ENCODE results near the gene ATAD2B. TPM values are rescaled to one million over a fixed set of nuclear protein-coding genes. Genes with fewer than 3 reads are reported as not detected.

Gene ATAD2B
- total RNA-seq, 2 donors from 2014 or later = 16.8 to 20.0 TPM

DNA sequence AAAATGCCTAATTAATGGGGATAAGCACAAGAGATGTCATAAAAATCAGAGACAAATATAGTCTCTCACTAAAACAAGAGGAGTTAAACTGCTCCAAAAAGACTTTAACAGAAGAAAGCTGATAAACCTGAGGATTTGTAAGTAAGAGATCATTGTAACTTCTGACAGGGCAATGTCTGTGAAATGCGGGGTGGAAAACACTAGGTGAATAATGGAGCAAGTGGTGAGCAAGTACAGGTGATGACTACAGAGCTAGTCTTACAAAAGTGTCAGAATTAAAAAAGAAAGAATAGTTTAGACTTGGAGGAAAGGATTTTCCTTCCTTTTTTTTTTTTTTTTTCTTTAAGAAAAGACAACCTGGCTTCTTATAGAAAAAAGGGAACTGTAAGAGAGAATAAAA is 22.7 kb downstream of the ATAD2B start:
- 87 to 90% methylated on average over 1 of the region's 1 CpG for WGBS, 2 donors
- ATAC-seq = no peak
- H3K9me3 ChIP-seq = no peaks in the 10 kb centered on the region
- H3K27ac ChIP-seq = no peak overlapping the region
- no peak overlapping the region for H3K4me3 ChIP-seq
- H3K27me3 ChIP-seq = no peaks in the 10 kb centered on the region
- H3K36me3 ChIP-seq (replicated peaks in 1 of 2; ENCODE audit: insufficient read depth in 1 of 2, low read depth in 2 of 2) = no peaks in the 10 kb centered on the region
- peaks cover 28% of the 10 kb centered on the region for H3K4me1 ChIP-seq
- no peak for DNase-seq
- TF ChIP-seq, protein P1, sequence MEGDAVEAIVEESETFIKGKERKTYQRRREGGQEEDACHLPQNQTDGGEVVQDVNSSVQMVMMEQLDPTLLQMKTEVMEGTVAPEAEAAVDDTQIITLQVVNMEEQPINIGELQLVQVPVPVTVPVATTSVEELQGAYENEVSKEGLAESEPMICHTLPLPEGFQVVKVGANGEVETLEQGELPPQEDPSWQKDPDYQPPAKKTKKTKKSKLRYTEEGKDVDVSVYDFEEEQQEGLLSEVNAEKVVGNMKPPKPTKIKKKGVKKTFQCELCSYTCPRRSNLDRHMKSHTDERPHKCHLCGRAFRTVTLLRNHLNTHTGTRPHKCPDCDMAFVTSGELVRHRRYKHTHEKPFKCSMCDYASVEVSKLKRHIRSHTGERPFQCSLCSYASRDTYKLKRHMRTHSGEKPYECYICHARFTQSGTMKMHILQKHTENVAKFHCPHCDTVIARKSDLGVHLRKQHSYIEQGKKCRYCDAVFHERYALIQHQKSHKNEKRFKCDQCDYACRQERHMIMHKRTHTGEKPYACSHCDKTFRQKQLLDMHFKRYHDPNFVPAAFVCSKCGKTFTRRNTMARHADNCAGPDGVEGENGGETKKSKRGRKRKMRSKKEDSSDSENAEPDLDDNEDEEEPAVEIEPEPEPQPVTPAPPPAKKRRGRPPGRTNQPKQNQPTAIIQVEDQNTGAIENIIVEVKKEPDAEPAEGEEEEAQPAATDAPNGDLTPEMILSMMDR (IDR thresholded peaks at IDR 0.05) = no peak
- no peak for TF ChIP-seq POLR2A (IDR thresholded peaks at IDR 0.05)
- intact Hi-C loops (cut with DNase I) = no loop called here

GRCh38 chr2:23903034-23903433 is 23.9 kb downstream of the ATAD2B start:
- H3K36me3 ChIP-seq (replicated peaks in 1 of 2; ENCODE audit: insufficient read depth in 1 of 2, low read depth in 2 of 2) = no peaks in the 10 kb centered on the region
- no peak for ATAC-seq
- H3K4me3 ChIP-seq = no peak overlapping the region
- H3K27me3 ChIP-seq = no peaks in the 10 kb centered on the region
- intact Hi-C loops (cut with DNase I) = no loop called here
- 94 to 97% methylated on average over 2 of the region's 2 CpGs for WGBS, 2 donors
- DNase-seq = no peak
- peaks cover 28% of the 10 kb centered on the region for H3K4me1 ChIP-seq
- no peaks in the 10 kb centered on the region for H3K9me3 ChIP-seq
- TF ChIP-seq POLR2A (IDR thresholded peaks at IDR 0.05) = no peak
- TF ChIP-seq, protein P1 (IDR thresholded peaks at IDR 0.05) = no peak
- no peak overlapping the region for H3K27ac ChIP-seq

GRCh38 chr2:23901966-23902846 is 24.7 kb downstream of the ATAD2B start:
- intact Hi-C loops (cut with DNase I) = no loop called here
- H3K27ac ChIP-seq = peak overlapping the region in 1 of 4 donors; percentile 37
- no peaks in the 10 kb centered on the region for H3K36me3 ChIP-seq (replicated peaks in 1 of 2; ENCODE audit: insufficient read depth in 1 of 2, low read depth in 2 of 2)
- no peaks in the 10 kb centered on the region for H3K9me3 ChIP-seq
- H3K27me3 ChIP-seq = no peaks in the 10 kb centered on the region
- no peak for DNase-seq
- H3K4me1 ChIP-seq = peaks cover 28% of the 10 kb centered on the region
- ATAC-seq = no peak
- no peak for TF ChIP-seq POLR2A (IDR thresholded peaks at IDR 0.05)
- TF ChIP-seq, protein P1 (IDR thresholded peaks at IDR 0.05) = no peak
- H3K4me3 ChIP-seq = no peak overlapping the region
- 52 to 55% methylated on average over 6 of the region's 6 CpGs for WGBS, 2 donors

GRCh38 chr2:23900541-23901322 is 26.2 kb downstream of the ATAD2B start:
- peaks cover 28% of the 10 kb centered on the region for H3K4me1 ChIP-seq
- DNase-seq (peak in 2 of 4 donors; percentile 14 to 19), ATAC-seq (no peak)
- H3K9me3 ChIP-seq = no peaks in the 10 kb centered on the region
- H3K4me3 ChIP-seq = no peak overlapping the region
- no peak overlapping the region for H3K27ac ChIP-seq
- no peaks in the 10 kb centered on the region for H3K36me3 ChIP-seq (replicated peaks in 1 of 2; ENCODE audit: insufficient read depth in 1 of 2, low read depth in 2 of 2)
- 70 to 73% methylated on average over 9 of the region's 9 CpGs for WGBS, 2 donors
- intact Hi-C loops (cut with DNase I) = no loop called here
- TF ChIP-seq, protein P1 (IDR thresholded peaks at IDR 0.05) = no peak
- TF ChIP-seq POLR2A (IDR thresholded peaks at IDR 0.05) = no peak
- no peaks in the 10 kb centered on the region for H3K27me3 ChIP-seq

All from body of pancreas (tissue), 4 donors.